GM10248 (cell line): ENCODE measurements around the gene SCN8A.
"Not testable (repeated sequence)": the region's sequence is repeated elsewhere in the genome, so short reads cannot be mapped to it uniquely, and the experiment has no call there.

Experiments
- CTCF ChIA-PET: fragments of 300-600 bp; sonication (Branson Sonifier 250); formaldehyde crosslinking; extraction: SDS; loops from one replicate; lab custom pipeline; 2021; ENCODE audit warnings: antibody characterized with exemption; lab: Yijun Ruan, JAX
- POLR2A ChIA-PET: fragments of 350-650 bp; sonication (Branson Sonifier 250); formaldehyde crosslinking; extraction: SDS; loops from one replicate; lab custom pipeline; 2020; ENCODE audit warnings: antibody characterized with exemption; lab: Yijun Ruan, JAX
- DNase-seq: peaks from one replicate; pipeline ENCODE4 v3.0.0; 2012; ENCODE audit errors: extremely low spot score
- CTCF ChIP-seq: IDR thresholded peaks from 2 replicates; pipeline ENCODE4 v1.5.1; 2012; ENCODE audit warnings: mild to moderate bottlenecking, low read depth; ENCODE audit errors: extremely low read depth, missing control alignments, control extremely low read depth

SCN8A gene

GRCh38 chr12:51793201-51793600, 202.2 kb downstream of the SCN8A start:
- no peak for DNase-seq
- POLR2A ChIA-PET: no interaction called here
- CTCF ChIA-PET: interaction anchor here (1.3 kb wide), 1 partner anchor 373 kb away, joined by 3 read pairs; no protein-coding TSS in a partner anchor
- TF ChIP-seq CTCF: no peak

GRCh38 chr12:51797301-51797700, 206.3 kb downstream of the SCN8A start:
- TF ChIP-seq CTCF: no peak
- ChIA-PET CTCF (no interaction called here), POLR2A (no interaction called here)
- no peak for DNase-seq

GRCh38 chr12:51798051-51798450, 207.0 kb downstream of the SCN8A start:
- CTCF ChIA-PET, DNase-seq, POLR2A ChIA-PET: not testable (repeated sequence)

- POLR2A ChIA-PET: no interaction called here
- no peak for DNase-seq
- CTCF ChIA-PET: no interaction called here
- TF ChIP-seq CTCF: no peak
Observed at GRCh38 chr12:51798501-51798900, 207.5 kb downstream of the SCN8A start.

GRCh38 chr12:51801027-51801426, 210.0 kb downstream of the SCN8A start:
- ChIA-PET CTCF (interaction anchor here (1.2 kb wide), 1 partner anchor 13 kb away, joined by 3 read pairs; a partner anchor contains a TSS), POLR2A (no interaction called here)
- DNase-seq: no peak
- no peak for TF ChIP-seq CTCF

- ChIA-PET CTCF (no interaction called here), POLR2A (no interaction called here)
- no peak for TF ChIP-seq CTCF
- no peak for DNase-seq
Observed at GRCh38 chr12:51806896-51807295, 215.9 kb downstream of the SCN8A start.

GRCh38 chr12:51809193-51809592, 218.2 kb downstream of the SCN8A start:
- POLR2A ChIA-PET: no interaction called here

More at GRCh38 chr12:51809193-51809592, 218.2 kb downstream of the SCN8A start:
- CTCF ChIA-PET: no interaction called here
- DNase-seq: no peak
- no peak for TF ChIP-seq CTCF
